Subcutaneous adipose tissue (tissue), 4 donors: ENCODE data around the gene COX20. TPM values are rescaled to one million over a fixed set of nuclear protein-coding genes. Genes with fewer than 3 reads are reported as not detected.

Experiments
- CTCF ChIP-seq: fragments of 450-650 bp; IDR thresholded peaks from one replicate; pipeline ENCODE4 v1.5.1; 2016; ENCODE audit warnings: low read depth, mild to moderate bottlenecking, control low read depth, antibody characterized with exemption, moderate library complexity
- total RNA-seq, 4 donors: library from RNA; depleted of rRNA; stranded (reverse); fragments of >200 nt; gene quantifications; one replicate each; pipeline ENCODE4 v1.1.0, GENCODE V29; 2016

COX20 gene
- total RNA-seq, result 10 to 100 TPM; 25.8 to 55.1 (median 31.1) TPM

DNA sequence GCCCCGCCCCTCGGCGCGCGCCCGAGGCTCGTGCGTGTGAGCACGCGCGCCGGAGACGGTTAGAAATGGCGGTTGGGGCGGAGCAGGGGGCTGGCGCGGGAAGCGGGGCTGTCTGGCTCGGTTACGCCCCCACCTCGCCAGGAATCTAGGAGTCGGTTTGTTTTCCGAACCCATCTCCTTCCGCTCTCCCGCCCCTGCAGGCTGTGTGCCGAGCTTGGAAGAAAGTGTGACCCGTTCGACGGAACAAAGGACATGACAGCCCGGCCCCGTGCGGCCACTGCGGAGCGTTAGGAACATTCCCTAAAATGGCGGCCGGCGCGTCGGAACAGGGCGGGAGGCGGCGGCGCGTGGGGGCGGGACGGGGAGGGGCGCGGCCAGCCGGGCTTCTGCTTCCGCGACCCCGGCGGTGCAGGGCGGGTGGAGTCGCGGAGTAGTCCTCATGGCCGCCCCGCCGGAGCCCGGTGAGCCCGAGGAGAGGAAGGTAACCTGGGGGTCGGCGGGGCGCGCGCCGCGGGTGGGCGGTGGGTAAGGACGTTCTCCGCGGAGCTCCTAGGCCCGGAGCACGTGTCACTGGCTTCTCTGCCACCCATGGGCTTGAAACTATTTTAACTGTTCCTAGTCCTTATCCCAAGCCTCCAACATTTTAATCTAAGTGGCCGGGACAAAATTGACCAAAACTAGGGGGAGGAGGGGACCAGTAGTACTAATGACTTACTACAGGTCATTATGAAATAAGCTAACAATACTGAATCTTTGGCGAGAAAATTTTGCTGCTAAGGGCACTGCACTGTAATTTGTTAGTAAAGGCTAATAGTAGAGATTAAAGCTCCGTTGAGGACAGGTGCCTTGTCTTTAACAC lies at the start of gene COX20:
Gene COX20, plus strand, starts transcription at position 383 of the 859 bp plus-strand sequence. Its CDS starts 57 bp downstream, at position 440.
- TF ChIP-seq CTCF, result no peak

GRCh38 chr1:244788493-244789275 lies 46.8 kb upstream of the COX20 start:
- TF ChIP-seq CTCF, result no peak

- no peak for TF ChIP-seq CTCF
Observed at GRCh38 chr1:244789276-244789580, 46.2 kb upstream of the COX20 start.

- no peak for TF ChIP-seq CTCF
Observed at GRCh38 chr1:244789731-244790130, 45.7 kb upstream of the COX20 start.

GRCh38 chr1:244791061-244791460 lies 44.4 kb upstream of the COX20 start:
- TF ChIP-seq CTCF, result no peak

DNA sequence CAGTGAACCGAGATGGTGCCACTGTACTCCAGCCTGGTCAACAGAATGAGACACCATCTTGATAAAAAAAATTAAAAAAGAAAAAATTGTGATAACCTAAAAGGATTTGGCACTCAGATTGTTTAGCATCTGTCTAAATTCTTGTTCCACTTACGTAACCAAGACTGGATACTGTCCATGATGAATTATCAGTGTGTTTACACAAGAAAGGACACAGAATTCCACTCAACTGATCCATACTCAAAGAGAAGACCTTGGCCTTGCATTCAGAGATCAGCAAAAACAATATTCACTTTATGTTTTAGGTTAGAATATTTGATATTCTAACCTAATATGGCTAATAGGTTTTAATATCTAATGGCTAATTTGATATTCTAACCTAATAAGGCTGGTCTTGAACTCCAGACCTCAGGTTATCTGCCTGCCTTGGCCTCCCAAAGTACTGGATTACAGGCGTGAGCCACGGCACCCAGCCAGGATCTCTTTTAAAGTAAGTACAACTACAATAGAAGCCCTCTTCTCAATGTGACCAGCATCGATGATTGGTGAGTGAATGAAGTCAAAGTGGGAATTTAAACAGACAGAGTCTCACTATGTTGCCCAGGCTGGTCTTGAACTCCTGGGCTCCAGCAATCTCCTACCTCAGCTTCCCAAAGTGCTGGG lies 43.1 kb upstream of the COX20 start:
- TF ChIP-seq CTCF, result no peak

- no peak for TF ChIP-seq CTCF
Observed at GRCh38 chr1:244794071-244794470, 41.4 kb upstream of the COX20 start.
